ENCODE data around the gene BLVRB. TPM values are rescaled to one million over a fixed set of nuclear protein-coding genes. Genes with fewer than 3 reads are reported as not detected.

Gene BLVRB
- total and polyA plus RNA-seq, 10 of the 15 experiments (the other 5 are each of a cell fraction or from before 2014, with no cell fraction given), result 6.3 to 53.3 (median 27.8) TPM

DNA sequence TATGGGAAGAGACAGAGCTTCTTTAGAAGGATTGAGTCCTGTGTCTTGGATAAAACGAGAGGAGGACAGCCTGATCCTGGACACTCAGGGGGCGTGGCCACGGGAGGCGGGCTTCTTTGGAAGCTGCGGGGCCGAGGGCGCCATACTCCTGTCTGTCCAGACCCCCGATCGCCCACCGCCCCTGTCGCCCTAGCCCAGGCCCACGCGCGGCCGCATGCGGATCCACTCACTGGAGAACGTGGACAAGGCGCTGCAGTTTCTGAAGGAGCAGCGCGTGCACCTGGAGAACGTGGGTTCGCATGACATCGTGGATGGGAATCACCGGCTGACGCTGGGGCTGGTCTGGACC lies 24.3 kb upstream of the BLVRB start:
- H3K9ac ChIP-seq (ENCODE audit: control insufficient read depth, insufficient read depth, low read length), result no peak overlapping the region
- in situ Hi-C loops (cut with MboI), result no loop called here
- FAIRE-seq, result no peak
- CTCF ChIA-PET, result no interaction called here
- H3K4me1 ChIP-seq (ENCODE audit: control insufficient read depth, insufficient read depth, low read length), result no peaks in the 10 kb centered on the region
- POLR2A ChIA-PET, result no interaction called here
- RAD21 ChIA-PET (ENCODE audit: unreplicated experiment), result no interaction called here
- H4K20me1 ChIP-seq (ENCODE audit: control insufficient read depth, insufficient read depth), result no peaks in the 10 kb centered on the region
- TF ChIP-seq PML (IDR thresholded peaks at IDR 0.05; ENCODE audit: low read length) (no peak), NFIC (IDR thresholded peaks at IDR 0.05; ENCODE audit: low read depth, low read length) (no peak), SREBF2 (IDR thresholded peaks at IDR 0.05; ENCODE audit: low read length) (no peak), POU2F2 (IDR thresholded peaks at IDR 0.05; ENCODE audit: borderline replicate concordance, low read depth, low read length) (no peak), EP300 (IDR thresholded peaks at IDR 0.05; ENCODE audit: borderline replicate concordance in 1 of 2, control insufficient read depth in 1 of 2, low read depth in 2 of 2, low read length in 2 of 2) (no peak), POLR2AphosphoS2 (IDR thresholded peaks at IDR 0.05; ENCODE audit: low read depth, low read length) (no peak)
- TF ChIP-seq, protein P1, sequence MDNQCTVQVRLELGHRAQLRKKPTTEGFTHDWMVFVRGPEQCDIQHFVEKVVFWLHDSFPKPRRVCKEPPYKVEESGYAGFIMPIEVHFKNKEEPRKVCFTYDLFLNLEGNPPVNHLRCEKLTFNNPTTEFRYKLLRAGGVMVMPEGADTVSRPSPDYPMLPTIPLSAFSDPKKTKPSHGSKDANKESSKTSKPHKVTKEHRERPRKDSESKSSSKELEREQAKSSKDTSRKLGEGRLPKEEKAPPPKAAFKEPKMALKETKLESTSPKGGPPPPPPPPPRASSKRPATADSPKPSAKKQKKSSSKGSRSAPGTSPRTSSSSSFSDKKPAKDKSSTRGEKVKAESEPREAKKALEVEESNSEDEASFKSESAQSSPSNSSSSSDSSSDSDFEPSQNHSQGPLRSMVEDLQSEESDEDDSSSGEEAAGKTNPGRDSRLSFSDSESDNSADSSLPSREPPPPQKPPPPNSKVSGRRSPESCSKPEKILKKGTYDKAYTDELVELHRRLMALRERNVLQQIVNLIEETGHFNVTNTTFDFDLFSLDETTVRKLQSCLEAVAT (IDR thresholded peaks at IDR 0.05), result no peak
- TF ChIP-seq, protein P2, sequence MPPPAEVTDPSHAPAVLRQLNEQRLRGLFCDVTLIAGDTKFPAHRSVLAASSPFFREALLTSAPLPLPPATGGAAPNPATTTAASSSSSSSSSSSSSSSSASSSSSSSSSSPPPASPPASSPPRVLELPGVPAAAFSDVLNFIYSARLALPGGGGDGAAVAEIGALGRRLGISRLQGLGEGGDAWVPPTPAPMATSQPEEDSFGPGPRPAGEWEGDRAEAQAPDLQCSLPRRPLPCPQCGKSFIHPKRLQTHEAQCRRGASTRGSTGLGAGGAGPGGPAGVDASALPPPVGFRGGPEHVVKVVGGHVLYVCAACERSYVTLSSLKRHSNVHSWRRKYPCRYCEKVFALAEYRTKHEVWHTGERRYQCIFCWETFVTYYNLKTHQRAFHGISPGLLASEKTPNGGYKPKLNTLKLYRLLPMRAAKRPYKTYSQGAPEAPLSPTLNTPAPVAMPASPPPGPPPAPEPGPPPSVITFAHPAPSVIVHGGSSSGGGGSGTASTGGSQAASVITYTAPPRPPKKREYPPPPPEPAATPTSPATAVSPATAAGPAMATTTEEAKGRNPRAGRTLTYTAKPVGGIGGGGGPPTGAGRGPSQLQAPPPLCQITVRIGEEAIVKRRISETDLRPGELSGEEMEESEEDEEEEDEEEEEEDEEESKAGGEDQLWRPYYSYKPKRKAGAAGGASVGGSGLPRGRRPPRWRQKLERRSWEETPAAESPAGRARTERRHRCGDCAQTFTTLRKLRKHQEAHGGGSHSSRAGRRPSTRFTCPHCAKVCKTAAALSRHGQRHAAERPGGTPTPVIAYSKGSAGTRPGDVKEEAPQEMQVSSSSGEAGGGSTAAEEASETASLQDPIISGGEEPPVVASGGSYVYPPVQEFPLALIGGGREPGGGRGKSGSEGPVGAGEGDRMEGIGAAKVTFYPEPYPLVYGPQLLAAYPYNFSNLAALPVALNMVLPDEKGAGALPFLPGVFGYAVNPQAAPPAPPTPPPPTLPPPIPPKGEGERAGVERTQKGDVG (CRISPR knock-in tag; IDR thresholded peaks at IDR 0.05), result no peak
- no peaks in the 10 kb centered on the region for H3K79me2 ChIP-seq (ENCODE audit: control insufficient read depth, insufficient read depth, low read length)
- H3K4me3 ChIP-seq, result no peak overlapping the region
- no peaks in the 10 kb centered on the region for H3K9me3 ChIP-seq (replicated peaks; ENCODE audit: control insufficient read depth, insufficient read depth, low read length)
- no peak overlapping the region for H3K4me2 ChIP-seq (ENCODE audit: control insufficient read depth, insufficient read depth)
- 70% methylated on average over 25 of the region's 25 CpGs for WGBS (ENCODE audit: insufficient coverage, insufficient replicate concordance, low lambda C conversion rate, missing lambda C conversion rate)
- no TSS peak for BruUV-seq (replicated peaks)
- no peak for ATAC-seq
- H3K36me3 ChIP-seq (ENCODE audit: control insufficient read depth in 2 of 2, insufficient read depth in 2 of 2, low read length in 1 of 2), result no peaks in the 10 kb centered on the region
- intact Hi-C loops (cut with micrococcal nuclease; ENCODE audit: unreplicated experiment), result no loop called here
- H3K27me3 ChIP-seq (replicated peaks in 1 of 2; ENCODE audit: control insufficient read depth in 2 of 2, insufficient read depth in 2 of 2, low read length in 1 of 2), result no peaks in the 10 kb centered on the region
- SMC1A ChIA-PET (ENCODE audit: uncharacterized antibody, unreplicated experiment), result no interaction called here
- DNase-seq (ENCODE audit: low read depth, low spot score), result no peak
- no peak overlapping the region for H2AFZ ChIP-seq (ENCODE audit: control insufficient read depth, low read depth, low read length)
- no peak overlapping the region for H3K27ac ChIP-seq (ENCODE audit: control insufficient read depth, insufficient read depth)

Measured in GM12878 (cell line).